K562 (cell line): ENCODE data around the gene GPC2. TPM values are rescaled to one million over a fixed set of nuclear protein-coding genes. Genes with fewer than 3 reads are reported as not detected.

Source experiments
- ARID1B ChIP-seq: fragments of 450-650 bp; IDR thresholded peaks from 2 replicates; pipeline ENCODE4 v1.6.1; 2016; ENCODE audit warnings: antibody characterized with exemption, mild to moderate bottlenecking, inconsistent platforms
- CREB3 ChIP-seq: fragments of 450-650 bp; conservative IDR thresholded peaks from 2 replicates; pipeline ENCODE4 v1.6.1; 2016; ENCODE audit warnings: missing genetic modification characterization, low read depth, mild to moderate bottlenecking, missing compliant biosample characterization, moderate library complexity
- ESRRA ChIP-seq: fragments of 450-650 bp; IDR thresholded peaks from 2 replicates; pipeline ENCODE4 v1.6.1; 2014; ENCODE audit warnings: low read depth, mild to moderate bottlenecking, moderate library complexity, borderline replicate concordance
- ETV6 ChIP-seq, 3 experiments: fragments of 150-350 bp in 1 of 3; sonication (generic) in 1 of 3; formaldehyde crosslinking in 1 of 3; IDR thresholded peaks; 2 replicates each; pipeline versions ENCODE4 v1.6.1 to v1.8.0; 2014 to 2022; ENCODE audit warnings: borderline replicate concordance in 2 of 3, low read depth in 2 of 3, antibody characterized with exemption in 1 of 3, low read length in 1 of 3, mild to moderate bottlenecking in 1 of 3, missing genetic modification reagents in 1 of 3
- FOXO4 ChIP-seq: fragments of 450-650 bp; formaldehyde crosslinking; IDR thresholded peaks from 2 replicates; pipeline ENCODE4 v1.4.0; 2020; ENCODE audit warnings: mild to moderate bottlenecking, moderate library complexity
- GTF2B ChIP-seq: IDR thresholded peaks from 2 replicates; pipeline ENCODE4 v1.6.1; 2011; ENCODE audit not compliant: insufficient read length; ENCODE audit errors: extremely low read depth
- ILF3 ChIP-seq: fragments of 450-650 bp; IDR thresholded peaks from 2 replicates; pipeline ENCODE4 v1.6.1; 2018; ENCODE audit warnings: antibody characterized with exemption, mild to moderate bottlenecking, moderate library complexity, borderline replicate concordance
- MCM2 ChIP-seq: fragments of 450-650 bp; IDR thresholded peaks from 2 replicates; pipeline ENCODE4 v1.6.1; 2017; ENCODE audit warnings: low read depth, mild to moderate bottlenecking
- MCM5 ChIP-seq: fragments of 450-650 bp; IDR thresholded peaks from 2 replicates; pipeline ENCODE4 v1.6.1; 2016; ENCODE audit warnings: low read depth
- NR2F6 ChIP-seq: fragments of 450-650 bp; formaldehyde crosslinking; IDR thresholded peaks from 2 replicates; pipeline ENCODE4 v1.4.0; 2020; ENCODE audit warnings: mild to moderate bottlenecking
- NUFIP1 ChIP-seq: fragments of 450-650 bp; IDR thresholded peaks from 2 replicates; pipeline ENCODE4 v1.6.1; 2018; ENCODE audit not compliant: partially characterized antibody
- POLR2H ChIP-seq: IDR thresholded peaks from 2 replicates; pipeline ENCODE4 v1.6.1; 2016; ENCODE audit warnings: missing genetic modification characterization, low read depth, mild to moderate bottlenecking, control low read depth, missing compliant biosample characterization, moderate library complexity
- RB1 ChIP-seq: fragments of 450-650 bp; IDR thresholded peaks from 2 replicates; pipeline ENCODE4 v1.6.1; 2017; ENCODE audit warnings: low read depth, mild to moderate bottlenecking
- RREB1 ChIP-seq: fragments of 250-450 bp; sonication (Bioruptor Pico); IDR thresholded peaks from 2 replicates; pipeline ENCODE4 v1.4.0; 2020
- SFPQ ChIP-seq: fragments of 200-400 bp; formaldehyde crosslinking; IDR thresholded peaks from 2 replicates; pipeline ENCODE4 v1.6.1; 2017; ENCODE audit warnings: mild to moderate bottlenecking, low read depth, low read length, moderate library complexity
- WHSC1 ChIP-seq: IDR thresholded peaks from one replicate; pipeline ENCODE4 v1.6.1; 2012; ENCODE audit warnings: low read length, control low read depth, inconsistent platforms
- ZBED1 ChIP-seq: IDR thresholded peaks from 2 replicates; pipeline ENCODE4 v1.6.1; 2014
- ZNF121 ChIP-seq: sonication (generic); formaldehyde crosslinking; conservative IDR thresholded peaks from 2 replicates; pipeline ENCODE4 v1.8.0; 2022; ENCODE audit warnings: missing genetic modification reagents
- polyA plus RNA-seq, 8 experiments: library from polyadenylated mRNA; depleted of rRNA in 4 of 8; stranded (reverse) in 5 of 8; unstranded in 3 of 8; fragments of >200 nt; fragmentation: Nextera tagmentation in 2 of 8; fragmentation: Illumina TruSeq in 1 of 8; extraction: Ambion mirVana in 2 of 8; extraction: Trizol in 1 of 8; gene quantifications; 2 replicates each; pipeline versions ENCODE4 v1.2.1 to v1.2.3, GENCODE V29; 2011 to 2014; ENCODE audit warnings: inconsistent platforms in 1 of 8, missing spikeins in 1 of 8
- total RNA-seq, 7 experiments: library from RNA; depleted of rRNA in 6 of 7; stranded (reverse); fragments of >200 nt in 6 of 7; fragmentation: Illumina TruSeq in 2 of 7; extraction: Trizol in 2 of 7; gene quantifications; 2 replicates each; pipeline versions ENCODE4 v1.2.1 to v1.2.3, GENCODE V29; 2011 to 2021; ENCODE audit warnings: low replicate concordance in 1 of 7

GPC2 gene
- total and polyA plus RNA-seq, 9 of the 15 experiments (the other 6 are each of a cell fraction or from before 2014, with no cell fraction given): 0.06 to 7.7 (median 1.4) TPM; not detected in 1

GRCh38 chr7:100167912-100168323 is 9.3 kb downstream of the GPC2 start (continued):
- TF ChIP-seq ILF3 (no peak), MCM5 (no peak), MCM2 (no peak), ARID1B (peak; percentile 94), ZNF121 (CRISPR knock-in tag) (no peak), RB1 (peak; percentile 73; the same call in 1 of the 2 replicates), POLR2H (tag) (no peak), GTF2B (no peak), NR2F6 (CRISPR knock-in tag) (no peak), ESRRA (peak; percentile 56; the same call in 1 of the 2 replicates), NUFIP1 (no peak), CREB3 (tag) (no peak), WHSC1 (no peak), ZBED1 (no peak), ETV6 (IDR thresholded peaks at IDR 0.05; ENCODE audit: borderline replicate concordance in 1 of 2, low read depth in 2 of 2, low read length in 1 of 2) (peak in 1 of 2 experiments; percentile 50; a peak in 1 of 4 replicates), ETV6 (CRISPR knock-in tag; IDR thresholded peaks at IDR 0.05; ENCODE audit: borderline replicate concordance) (no peak), SFPQ (no peak), RREB1 (CRISPR knock-in tag) (no peak), FOXO4 (CRISPR knock-in tag) (no peak)
